ENCODE data around the gene ZBTB44.
"Not testable (repeated sequence)": the region's sequence is repeated elsewhere in the genome, so short reads cannot be mapped to it uniquely, and the experiment has no call there.

GRCh38 chr11:130245375-130245774 lies 69.3 kb downstream of the ZBTB44 start:
- TF ChIP-seq, protein P1, sequence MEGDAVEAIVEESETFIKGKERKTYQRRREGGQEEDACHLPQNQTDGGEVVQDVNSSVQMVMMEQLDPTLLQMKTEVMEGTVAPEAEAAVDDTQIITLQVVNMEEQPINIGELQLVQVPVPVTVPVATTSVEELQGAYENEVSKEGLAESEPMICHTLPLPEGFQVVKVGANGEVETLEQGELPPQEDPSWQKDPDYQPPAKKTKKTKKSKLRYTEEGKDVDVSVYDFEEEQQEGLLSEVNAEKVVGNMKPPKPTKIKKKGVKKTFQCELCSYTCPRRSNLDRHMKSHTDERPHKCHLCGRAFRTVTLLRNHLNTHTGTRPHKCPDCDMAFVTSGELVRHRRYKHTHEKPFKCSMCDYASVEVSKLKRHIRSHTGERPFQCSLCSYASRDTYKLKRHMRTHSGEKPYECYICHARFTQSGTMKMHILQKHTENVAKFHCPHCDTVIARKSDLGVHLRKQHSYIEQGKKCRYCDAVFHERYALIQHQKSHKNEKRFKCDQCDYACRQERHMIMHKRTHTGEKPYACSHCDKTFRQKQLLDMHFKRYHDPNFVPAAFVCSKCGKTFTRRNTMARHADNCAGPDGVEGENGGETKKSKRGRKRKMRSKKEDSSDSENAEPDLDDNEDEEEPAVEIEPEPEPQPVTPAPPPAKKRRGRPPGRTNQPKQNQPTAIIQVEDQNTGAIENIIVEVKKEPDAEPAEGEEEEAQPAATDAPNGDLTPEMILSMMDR (IDR thresholded peaks at IDR 0.05): not testable (repeated sequence)
- TF ChIP-seq EZH2, EZH2phosphoT487 (IDR thresholded peaks at IDR 0.05): not testable (repeated sequence)

Measured in neural progenitor cell (in vitro differentiated cells).